ENCODE data around the gene MYH15.

MYH15 gene

DNA sequence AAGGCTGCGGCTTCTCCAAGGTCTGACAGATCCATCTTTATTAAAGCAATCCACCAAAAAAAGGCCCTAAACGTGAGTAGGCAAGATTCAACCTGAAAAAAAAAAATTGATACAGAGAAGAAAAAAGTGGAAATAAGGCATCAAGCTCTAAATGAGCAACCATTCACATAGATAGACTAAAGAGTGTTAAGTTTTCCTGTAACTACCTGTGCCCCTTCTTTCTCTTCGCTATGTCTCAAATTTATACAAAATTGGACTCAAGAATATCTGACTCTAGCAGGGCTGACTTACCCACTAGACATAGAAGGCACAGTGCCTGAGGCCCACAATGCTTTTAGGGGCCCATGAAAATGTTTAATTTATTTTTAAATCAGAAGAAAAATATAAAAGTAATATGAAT lies at the start of gene MYH15:
TSS of gene MYH15 (minus strand) at position 101 of the 400 bp plus-strand sequence. CDS start at position 35, 66 bp downstream.
- DNase-seq: no peak

DNA sequence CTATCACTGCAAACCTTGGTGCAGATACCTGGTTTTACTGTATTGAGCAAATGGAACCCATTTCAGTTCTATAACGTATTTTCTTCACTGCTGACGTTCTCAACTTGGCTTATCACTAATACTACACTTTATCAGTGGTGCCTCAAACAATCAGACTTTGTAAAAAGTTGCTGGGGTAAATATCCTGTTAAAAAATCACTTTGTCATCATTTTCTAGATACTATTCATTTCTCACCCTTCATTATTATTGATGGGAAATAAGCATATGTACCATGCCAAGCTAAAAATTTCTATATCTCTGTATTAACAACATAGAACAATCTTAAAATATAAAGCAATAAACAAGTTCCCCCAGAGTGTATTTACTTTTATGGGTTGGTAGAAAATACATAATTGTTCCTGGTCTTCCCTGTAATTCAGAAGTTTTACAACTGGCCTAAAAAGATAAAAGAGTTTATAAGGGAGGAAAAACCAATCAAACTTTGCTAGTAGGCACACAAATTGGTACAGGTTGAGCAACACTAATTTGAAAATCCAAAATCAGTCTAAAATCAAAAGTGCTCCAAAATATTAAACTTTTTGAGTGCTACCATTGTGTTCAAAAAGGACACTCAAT lies 45.7 kb upstream of the MYH15 start:
- DNase-seq: no peak

DNA sequence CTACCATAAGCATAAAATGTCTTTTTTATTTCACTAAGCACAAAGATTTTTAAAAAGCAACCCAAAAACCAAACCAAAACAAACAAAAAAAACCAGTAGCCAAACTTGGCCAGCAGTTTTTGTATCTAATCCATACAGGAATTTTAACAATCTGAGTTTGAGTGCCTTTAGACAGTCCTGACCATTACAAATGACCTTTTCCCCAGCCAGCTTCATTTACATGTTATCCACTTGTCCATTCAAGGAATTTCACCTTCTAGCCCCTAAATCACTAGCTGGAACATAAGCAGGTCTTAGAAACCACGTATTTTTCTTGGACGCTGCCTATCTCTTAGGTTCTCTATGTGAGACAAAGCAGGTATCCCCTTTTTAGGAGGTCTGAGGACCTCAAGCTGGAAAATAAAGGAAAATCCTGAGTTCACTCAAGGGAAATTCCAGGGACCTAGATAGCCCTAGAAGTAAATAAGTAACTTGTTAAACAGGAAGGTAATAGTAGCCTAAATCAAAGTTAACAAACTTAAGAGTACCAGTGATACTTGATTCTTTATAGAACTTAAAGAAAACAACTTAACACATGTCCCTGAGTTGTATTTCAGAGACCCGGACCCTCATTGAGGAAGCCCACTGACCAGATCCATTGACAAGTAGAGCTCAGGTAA lies 44.6 kb upstream of the MYH15 start:
- no peak for DNase-seq

DNA sequence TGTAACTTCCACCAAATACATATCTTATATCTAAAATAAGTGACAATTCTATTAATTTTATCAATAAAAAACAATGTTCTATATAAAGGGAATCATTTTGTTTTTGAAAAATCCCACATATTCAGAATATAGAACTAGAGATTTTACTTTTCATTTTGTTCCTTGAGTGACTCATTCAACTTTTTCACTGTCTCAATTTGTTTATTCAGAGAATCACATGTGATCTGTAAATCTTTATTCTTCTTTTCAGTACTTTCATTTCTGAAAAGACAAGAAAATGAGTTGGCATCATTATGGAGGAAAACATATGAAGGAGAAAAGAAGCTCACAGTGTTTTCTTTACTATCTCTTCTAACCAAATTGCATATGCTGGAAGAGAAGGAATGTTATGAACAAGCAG lies 43.8 kb upstream of the MYH15 start:
- DNase-seq: no peak

DNA sequence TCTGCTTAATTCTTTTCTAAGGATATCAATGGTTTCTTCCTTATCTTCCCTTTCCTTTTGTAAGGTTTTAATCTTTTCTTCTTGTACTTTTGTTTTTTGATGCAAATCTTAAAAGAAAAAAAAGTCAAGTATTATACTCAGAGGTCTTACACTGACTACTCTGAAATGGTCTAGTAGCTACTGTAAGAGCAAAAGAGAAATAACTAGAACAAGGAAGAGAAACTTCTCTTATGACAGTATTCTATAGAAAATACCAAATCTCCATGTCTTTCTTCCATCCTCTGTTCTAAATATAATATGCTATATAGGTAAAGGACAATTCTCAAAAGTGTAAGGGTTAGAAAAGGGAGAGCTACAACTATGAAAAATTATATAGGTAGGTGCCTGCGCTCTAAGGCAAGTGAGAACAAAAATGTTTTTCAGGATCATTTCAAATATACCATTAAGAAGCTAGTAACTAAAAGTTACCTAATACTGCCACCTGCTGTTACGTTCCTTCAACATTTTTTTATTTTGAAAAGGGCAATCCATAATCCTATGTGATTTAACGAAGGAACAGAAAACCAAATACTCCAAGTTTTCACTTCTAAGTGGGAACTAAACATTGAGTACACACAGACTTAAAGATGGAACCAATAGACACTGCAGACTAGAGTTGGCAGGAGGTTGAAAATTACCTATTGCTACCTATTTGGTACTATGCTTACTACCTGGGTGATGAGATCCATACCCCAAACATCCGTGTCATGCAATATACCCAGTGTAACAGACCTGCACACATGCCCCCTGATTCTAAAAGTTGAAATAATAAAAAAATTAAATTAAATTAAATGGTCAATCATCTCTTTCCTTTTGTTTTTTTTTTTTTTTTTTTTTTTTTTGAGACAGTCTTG lies 42.1 kb upstream of the MYH15 start:
- peak; percentile 20 for DNase-seq

DNA sequence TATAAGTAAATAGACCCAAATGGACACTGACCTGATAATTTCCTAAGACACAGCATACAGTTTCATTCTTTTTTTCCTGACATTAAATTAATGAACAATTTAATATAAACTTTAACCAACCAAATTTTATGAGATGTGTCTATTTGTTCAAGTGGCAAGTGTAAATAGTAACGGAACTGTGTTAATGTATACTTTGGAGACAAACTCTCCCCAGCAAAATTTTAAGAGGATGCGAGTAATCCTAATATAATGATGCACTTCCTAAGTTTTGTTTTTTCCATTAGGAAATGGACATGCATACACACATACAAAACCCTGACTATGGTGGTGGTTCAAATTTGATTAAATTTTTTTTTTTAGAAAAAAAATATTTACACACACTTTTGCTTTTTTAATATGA lies 38.5 kb upstream of the MYH15 start:
- no peak for DNase-seq

DNA sequence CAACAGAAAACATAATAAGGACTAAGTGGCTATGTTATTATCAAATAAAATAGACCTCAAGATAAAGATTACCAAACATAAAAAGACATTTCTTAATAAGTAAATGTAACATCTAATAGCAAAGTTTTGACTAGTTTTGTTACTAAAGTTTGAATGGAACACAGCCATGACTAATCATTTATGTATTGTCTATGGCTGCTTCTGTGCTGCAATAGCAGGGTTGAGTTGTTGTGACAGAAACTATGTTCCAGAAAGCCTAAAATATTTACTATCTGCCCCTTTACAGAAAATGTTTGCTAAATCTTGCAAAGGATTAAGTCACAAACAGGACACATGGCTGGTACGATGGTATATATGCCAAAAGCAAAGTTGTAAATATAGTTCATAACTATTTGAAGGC lies 37.9 kb upstream of the MYH15 start:
- no peak for DNase-seq

DNA sequence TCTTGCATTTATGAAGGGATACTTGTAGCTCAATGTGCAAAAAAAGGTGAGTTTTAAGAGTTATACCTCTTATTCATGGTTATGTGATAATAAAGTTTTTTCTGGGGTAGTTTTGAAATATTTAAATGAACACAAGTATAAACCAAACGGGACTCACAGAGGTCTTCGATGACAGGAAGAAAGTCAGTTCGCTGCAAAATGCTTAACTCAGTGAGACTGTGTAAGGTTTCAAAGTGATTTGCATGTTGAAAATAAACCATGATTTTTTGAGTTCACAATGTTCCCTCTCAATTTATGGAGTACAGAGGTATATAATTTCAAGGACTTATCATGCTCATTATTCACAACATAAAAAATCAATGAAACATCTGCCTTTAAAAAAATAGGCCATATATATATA lies 36.3 kb upstream of the MYH15 start:
- no peak for DNase-seq

DNA sequence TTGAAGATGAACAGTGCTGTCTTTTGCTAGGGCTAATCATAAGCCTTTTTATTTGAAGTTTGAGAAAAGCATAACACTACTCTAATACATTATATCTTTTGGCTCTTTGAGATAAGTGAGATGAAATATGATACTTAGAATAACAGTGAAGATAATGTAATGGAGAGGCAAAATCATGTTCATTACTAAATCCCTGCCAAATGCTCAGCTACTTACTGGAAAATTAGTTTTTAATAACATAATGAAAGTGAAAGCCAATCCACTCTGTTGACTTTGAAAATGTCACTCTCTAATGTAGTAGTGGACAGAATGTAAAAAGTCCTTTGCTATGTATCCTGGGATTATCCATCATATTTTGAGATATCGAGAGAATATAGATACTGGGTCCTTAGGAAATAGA lies 35.9 kb upstream of the MYH15 start:
- peak; percentile 25 for DNase-seq

DNA sequence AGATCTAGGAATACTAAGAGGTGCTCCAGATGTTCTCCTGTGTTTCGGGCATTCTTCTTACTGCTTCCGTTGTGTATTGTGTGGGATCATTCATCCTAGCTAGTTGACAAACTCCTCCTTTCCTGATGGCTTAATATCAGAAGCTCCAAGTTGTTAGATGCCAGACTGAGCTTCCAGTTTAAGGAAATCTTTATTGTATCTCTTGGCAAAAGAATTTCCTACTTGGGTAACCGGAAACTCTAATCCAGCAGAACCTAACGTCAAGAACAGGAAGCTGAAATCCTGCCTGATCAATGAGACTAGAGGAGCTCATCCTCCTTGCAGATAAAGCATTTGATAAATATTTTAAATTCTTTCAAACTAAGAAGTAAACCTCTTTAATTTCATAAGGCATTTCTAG lies 27.7 kb upstream of the MYH15 start:
- no peak for DNase-seq

DNA sequence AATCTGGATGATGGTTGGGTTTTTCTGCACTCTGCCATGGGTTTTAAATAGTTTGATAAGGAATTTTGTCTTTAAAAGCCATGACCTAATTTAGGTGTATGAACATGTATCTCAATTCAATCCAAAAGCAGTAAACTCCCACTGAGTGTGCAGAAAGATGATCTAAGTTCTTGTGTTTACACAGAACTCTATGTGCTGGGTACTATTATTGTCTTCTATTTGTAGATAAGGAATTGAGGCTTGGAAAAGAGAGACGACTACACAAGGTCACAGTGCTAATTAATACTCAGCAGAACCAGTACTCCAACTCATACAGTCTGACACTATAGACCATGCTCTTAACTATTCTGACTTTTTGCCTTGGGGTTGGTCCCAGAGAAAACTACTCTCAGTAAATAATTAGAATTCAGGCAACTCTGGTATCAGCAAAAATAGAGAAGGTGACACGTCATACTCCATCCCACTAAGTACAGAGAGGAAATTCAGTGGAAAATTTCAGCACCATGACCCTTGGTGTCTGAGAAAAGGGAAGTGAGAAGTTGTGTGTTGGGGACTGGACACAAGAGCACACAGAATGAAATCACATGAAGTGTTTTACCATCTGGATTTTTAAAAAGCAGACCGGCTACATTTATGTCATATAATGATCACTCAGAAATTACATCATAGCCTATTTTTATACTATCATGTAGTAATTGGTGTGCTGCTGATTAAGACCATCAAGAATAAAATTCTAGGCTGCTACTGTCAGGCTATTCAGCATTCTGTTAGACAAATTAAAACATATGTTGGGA lies 18.3 kb upstream of the MYH15 start:
- DNase-seq: no peak

DNA sequence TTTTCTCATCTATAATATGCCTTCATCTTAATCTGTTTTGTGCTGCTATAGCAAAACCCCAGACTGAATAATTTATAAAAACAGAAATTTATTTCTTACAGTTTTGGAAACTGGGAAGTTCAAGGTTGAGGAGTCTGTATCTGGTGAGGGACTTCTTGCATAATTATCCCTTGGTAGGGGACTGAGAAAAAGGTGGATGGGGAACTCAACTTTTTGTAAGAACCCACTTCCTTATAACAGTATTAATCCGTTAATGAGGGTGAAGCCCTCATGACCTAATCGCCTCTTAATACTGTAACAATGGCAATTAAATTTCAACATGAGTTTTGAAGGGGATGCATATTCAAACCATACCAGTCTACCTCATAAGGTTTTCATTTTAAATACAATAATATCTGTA lies 17.4 kb upstream of the MYH15 start:
- no peak for DNase-seq

DNA sequence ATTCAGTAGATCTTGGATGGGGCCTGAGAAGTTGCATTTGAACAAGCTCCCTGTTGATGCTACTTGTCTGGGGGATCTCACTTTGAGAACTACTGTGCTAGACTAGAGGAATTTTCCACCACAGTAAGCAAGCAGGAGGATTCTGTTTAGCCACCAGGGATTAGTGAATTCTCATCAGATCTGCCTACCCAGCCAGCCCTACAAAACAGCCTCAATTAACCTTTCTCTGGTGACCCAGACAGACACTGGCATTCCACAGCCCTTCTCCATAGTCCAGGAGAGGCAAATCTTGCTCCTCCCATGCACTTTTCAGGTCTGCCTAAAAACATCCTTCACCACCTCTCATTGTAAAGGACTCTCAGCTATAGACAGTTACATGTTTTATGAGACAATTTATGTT lies 16.7 kb upstream of the MYH15 start:
- no peak for DNase-seq

DNA sequence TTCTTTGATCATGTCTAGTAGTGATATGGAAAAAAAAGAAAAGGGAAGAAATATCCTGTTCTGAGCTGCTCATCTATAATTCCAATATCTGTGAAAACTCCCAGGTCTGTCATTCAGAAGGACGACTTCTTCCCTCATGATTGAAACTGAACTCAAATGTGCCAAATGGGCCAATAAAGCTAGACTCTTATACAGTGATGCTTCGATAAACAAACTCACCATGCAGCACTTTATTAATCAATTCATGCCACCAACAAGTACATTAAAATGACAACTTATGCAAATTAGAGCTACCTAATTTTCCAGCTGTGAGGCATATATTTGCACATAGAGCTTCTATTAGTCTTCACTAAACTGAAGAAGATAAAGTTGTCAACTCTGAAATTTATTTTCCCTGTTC lies 15.6 kb upstream of the MYH15 start:
- DNase-seq: no peak

DNA sequence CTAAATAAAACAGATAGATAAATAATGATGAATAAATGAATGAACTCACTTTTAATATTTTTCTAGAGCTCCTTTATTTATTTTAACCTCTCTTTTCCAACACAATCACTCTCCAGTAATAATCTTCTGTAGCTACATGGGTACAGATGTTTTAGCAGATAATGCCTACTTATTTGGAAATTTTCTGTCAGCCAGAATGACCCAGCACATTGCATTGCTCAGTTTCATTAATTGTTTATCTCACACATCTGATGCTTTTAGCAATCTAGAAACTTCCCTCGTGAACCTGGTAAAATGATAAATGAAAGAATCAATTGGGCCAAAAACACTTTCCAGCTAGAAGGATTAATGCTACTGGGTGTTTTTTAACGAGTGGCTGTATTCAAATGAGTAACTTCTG lies 14.9 kb upstream of the MYH15 start:
- no peak for DNase-seq

DNA sequence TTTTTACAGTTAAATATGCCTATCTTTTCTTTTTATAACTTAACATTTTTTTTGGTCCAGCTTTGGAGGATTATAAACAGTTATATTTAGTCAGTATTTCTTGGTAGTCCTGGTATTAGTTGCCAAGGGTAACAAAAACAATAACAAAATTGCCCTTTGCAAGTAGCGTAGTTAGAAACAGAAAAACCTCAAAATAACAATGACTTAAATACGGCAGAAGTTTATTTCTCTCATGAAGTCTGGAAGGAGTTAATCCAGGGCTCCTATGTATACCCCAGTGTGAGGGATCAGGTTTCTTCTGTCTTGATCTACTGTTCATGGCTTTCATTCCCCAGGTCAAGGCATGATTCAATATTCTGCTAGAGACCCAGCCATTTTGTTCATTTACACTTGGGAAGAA lies 14.1 kb upstream of the MYH15 start:
- DNase-seq: no peak

DNA sequence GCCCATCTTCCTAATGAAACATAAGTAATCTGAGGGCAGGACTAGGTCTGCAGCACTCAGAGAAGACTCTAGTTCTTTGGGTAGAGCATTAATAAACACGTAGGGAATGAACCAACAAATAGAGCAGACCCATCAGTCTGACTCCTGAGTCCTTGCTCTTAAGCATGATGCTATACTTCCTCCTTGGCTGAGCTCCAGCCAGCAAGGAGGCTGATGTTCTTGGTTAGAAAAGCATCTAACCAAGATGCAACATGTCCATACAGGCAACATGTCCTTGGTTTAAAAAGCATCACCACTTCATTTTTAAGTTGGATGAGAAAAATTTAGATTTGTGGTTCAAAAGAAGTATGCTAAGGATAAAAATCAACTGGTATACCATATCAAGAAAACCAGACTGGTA lies 8.5 kb upstream of the MYH15 start:
- DNase-seq: no peak

DNA sequence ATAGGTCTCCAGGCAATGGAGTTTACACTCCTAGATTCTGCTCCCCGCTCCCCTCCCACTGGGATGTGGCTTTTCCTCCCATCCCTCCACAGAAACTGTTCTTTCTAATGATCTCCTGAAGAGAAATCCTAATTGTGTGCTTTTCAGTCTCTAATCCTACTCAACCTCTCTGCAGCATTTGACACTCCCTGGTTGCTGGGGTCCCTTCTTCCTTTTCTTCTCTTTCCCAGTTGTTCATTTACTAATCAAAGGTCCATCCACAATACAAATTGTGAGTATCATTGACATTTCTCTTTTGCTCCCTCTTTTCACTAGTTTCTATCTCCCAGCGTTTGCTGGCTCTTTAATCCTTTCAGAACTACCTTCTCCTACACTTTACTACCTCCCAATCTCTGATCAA lies 6.5 kb upstream of the MYH15 start:
- no peak for DNase-seq

DNA sequence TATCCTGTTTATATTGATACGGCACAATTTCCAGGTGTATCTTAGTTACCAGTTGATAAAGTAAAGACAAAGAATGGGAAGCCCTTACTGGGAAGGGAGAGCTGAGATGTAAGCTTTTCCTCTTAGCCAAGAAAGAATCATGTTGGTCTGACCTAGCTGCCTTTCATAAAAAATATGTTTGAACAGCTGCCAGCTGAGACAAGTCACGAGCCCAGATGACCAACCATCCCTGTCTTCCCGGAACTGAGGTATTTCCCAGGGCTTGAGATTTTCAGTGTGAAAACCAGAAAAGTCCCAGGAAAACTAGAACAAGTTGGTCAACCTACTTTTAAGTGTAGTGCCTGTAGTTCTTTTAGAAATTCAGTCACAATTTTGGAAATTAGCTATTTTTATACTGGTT lies 3.6 kb upstream of the MYH15 start:
- DNase-seq: no peak

DNA sequence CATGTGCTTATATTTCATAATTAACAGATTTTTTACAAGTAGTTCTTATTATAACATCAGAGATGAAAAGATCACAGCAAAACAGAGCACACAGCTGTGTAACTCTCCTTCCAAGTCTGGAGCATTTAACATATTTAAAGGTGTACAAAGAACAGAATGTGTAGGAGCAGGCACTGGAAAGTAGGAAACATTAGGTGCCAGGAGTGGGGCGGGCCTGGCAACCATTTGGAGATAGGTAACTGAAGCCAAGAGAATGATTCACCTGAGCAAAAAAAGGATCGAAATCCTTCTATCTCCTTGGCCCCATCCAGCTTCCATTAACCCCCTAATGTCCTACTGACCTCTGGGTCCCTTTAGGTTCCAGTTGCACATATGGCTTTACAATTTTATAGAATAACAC lies 2.3 kb upstream of the MYH15 start:
- no peak for DNase-seq

DNA sequence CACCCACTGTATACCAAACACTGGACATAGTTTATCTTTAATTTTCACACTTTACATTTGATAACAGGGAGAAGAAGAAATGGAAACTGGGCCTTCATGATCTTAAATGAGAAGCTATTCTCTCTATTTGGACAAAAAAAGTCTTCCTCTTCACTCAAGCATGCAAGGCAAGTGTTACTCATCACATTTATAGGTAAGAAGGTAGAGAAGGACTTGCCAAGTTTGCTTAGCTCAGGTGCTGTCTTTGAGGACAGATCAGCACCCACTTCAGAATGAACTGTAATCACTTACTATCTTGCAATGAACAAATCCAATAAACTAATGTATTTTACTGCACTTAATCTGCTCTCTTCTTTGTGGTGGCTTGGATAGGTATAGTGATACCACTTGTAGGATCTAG lies 1.1 kb upstream of the MYH15 start:
- no peak for DNase-seq

DNA sequence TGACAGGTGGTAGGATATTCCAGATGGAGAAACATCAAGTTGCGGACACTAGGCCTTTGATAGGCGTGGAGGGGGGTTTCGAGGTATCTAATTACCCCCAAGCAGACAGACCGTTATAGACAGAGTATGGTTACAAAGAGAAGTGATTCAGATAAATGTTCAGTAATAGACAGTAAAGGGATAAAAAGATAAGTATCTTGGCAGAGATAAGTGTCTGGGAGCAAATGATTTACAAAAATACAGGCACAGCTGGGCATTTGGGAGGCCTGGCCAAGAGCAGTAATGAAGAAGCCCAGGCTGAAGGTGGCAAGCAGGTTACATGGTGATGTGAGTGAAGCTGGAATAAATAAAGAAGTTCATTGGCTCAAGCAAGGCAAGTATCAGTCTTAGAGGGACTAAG lies 659 bp upstream of the MYH15 start:
- no peak for DNase-seq

DNA sequence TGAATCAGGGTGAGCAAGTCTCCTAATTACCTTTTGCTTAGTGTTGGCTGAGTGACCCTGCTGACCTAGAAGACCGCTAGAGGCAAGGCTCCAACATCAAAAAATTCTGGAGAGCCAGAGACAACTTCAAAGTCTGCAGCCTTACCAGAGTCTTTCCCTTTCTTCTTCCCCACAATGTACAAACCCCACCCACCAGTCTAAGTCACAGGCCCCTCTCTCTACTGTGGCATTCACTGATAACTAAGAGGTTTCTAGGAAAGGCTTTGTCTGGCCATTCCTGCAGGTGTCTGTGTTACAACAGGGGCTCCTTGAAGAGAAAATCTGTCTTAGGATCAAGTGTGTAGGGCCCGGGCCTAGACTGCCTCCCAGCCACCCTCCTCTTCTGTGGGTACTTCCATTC lies 525 bp downstream of the MYH15 start:
- DNase-seq: no peak
